K562 (cell line): Measurements from ENCODE around the gene TTC13. TPM values are rescaled to one million over a fixed set of nuclear protein-coding genes. Genes with fewer than 3 reads are reported as not detected.

Source experiments
- ARID2 ChIP-seq: fragments of 450-650 bp; IDR thresholded peaks from 2 replicates; pipeline ENCODE4 v1.6.1; 2017; ENCODE audit warnings: antibody characterized with exemption, mild to moderate bottlenecking
- BMI1 ChIP-seq: fragments of 150-350 bp; IDR thresholded peaks from 2 replicates; pipeline ENCODE4 v1.6.1; 2014; ENCODE audit warnings: low read length
- CREB3L1 ChIP-seq: fragments of 450-650 bp; IDR thresholded peaks from 2 replicates; pipeline ENCODE4 v1.6.1; 2014; ENCODE audit warnings: low read depth, mild to moderate bottlenecking, moderate library complexity, borderline replicate concordance
- FOXK2 ChIP-seq, 2 experiments: fragments of 450-650 bp; IDR thresholded peaks in 1 of 2; conservative IDR thresholded peaks in 1 of 2; 2 replicates each; pipeline ENCODE4 v1.6.1; 2016; ENCODE audit warnings: low read depth in 2 of 2, mild to moderate bottlenecking in 1 of 2
- GABPB2 ChIP-seq: fragments of 250-450 bp; sonication (Bioruptor Pico); conservative IDR thresholded peaks from 2 replicates; pipeline ENCODE4 v1.5.1; 2021; ENCODE audit warnings: mild to moderate bottlenecking
- KDM4B ChIP-seq, 2 experiments: fragments of 450-650 bp in 1 of 2; sonication (generic) in 1 of 2; IDR thresholded peaks; 2 replicates each; pipeline ENCODE4 v1.6.1; 2016 to 2017; ENCODE audit warnings: borderline replicate concordance in 2 of 2, antibody characterized with exemption in 1 of 2, low read depth in 1 of 2, mild to moderate bottlenecking in 1 of 2
- KHSRP ChIP-seq: fragments of 450-650 bp; IDR thresholded peaks from 2 replicates; pipeline ENCODE4 v1.6.1; 2017
- MECOM ChIP-seq: fragments of 250-450 bp; sonication (Bioruptor Pico); IDR thresholded peaks from 2 replicates; pipeline ENCODE4 v1.8.0; 2022; ENCODE audit warnings: inconsistent platforms
- NCOA1 ChIP-seq: fragments of 450-650 bp; IDR thresholded peaks from 2 replicates; pipeline ENCODE4 v1.6.1; 2016; ENCODE audit warnings: low read depth
- PCBP1 ChIP-seq: fragments of 200-400 bp; formaldehyde crosslinking; IDR thresholded peaks from 2 replicates; pipeline ENCODE4 v1.6.1; 2018; ENCODE audit warnings: mild to moderate bottlenecking, low read depth, low read length; ENCODE audit not compliant: poor library complexity, severe bottlenecking
- POLR2AphosphoS5 ChIP-seq: IDR thresholded peaks from 2 replicates; pipeline ENCODE4 v1.6.1; 2011; ENCODE audit warnings: mild to moderate bottlenecking, low read depth, low read length, moderate library complexity; ENCODE audit not compliant: control insufficient read depth, insufficient read depth
- PTTG1 ChIP-seq: fragments of 450-650 bp; IDR thresholded peaks from 2 replicates; pipeline ENCODE4 v1.6.1; 2016; ENCODE audit warnings: low read depth, mild to moderate bottlenecking, missing genetic modification characterization, missing compliant biosample characterization
- RERE ChIP-seq: sonication (generic); formaldehyde crosslinking; IDR thresholded peaks from 2 replicates; pipeline ENCODE4 v1.8.0; 2023; ENCODE audit warnings: missing genetic modification reagents, mild to moderate bottlenecking, borderline replicate concordance
- SAP30 ChIP-seq: fragments of 200-600 bp; sonication (generic); IDR thresholded peaks from 2 replicates; pipeline ENCODE4 v1.6.1; 2012; ENCODE audit warnings: borderline replicate concordance, low read depth, mild to moderate bottlenecking, moderate library complexity, low read length, control low read depth, inconsistent platforms; ENCODE audit not compliant: insufficient read depth, poor library complexity, severe bottlenecking
- SRSF7 ChIP-seq: fragments of 200-400 bp; formaldehyde crosslinking; optimal IDR thresholded peaks from 2 replicates; pipeline ENCODE3; 2017; ENCODE audit warnings: mild to moderate bottlenecking, low read depth, low read length
- TRIM28 ChIP-seq: fragments of 450-650 bp; IDR thresholded peaks from 2 replicates; pipeline ENCODE4 v1.6.1; 2017
- YBX1 ChIP-seq: fragments of 450-650 bp; IDR thresholded peaks from 2 replicates; pipeline ENCODE4 v1.7.1; 2016; ENCODE audit warnings: mild to moderate bottlenecking
- ZNF146 ChIP-seq: IDR thresholded peaks from one replicate; pipeline ENCODE4 v1.6.1; 2018; ENCODE audit warnings: missing compliant biosample characterization; ENCODE audit not compliant: unreplicated experiment
- ZNF232 ChIP-seq: sonication (generic); formaldehyde crosslinking; IDR thresholded peaks from 2 replicates; pipeline ENCODE4 v1.8.0; 2022; ENCODE audit warnings: mild to moderate bottlenecking, missing genetic modification reagents
- ZNF324 ChIP-seq: fragments of 250-450 bp; sonication (Bioruptor Pico); IDR thresholded peaks from 2 replicates; pipeline ENCODE4 v1.4.0; 2020; ENCODE audit warnings: mild to moderate bottlenecking
- ZNF445 ChIP-seq: fragments of 250-450 bp; sonication (Bioruptor Pico); IDR thresholded peaks from 2 replicates; pipeline ENCODE4 v1.4.0; 2020; ENCODE audit warnings: low read depth, mild to moderate bottlenecking, moderate library complexity
- ZNF644 ChIP-seq: fragments of 200-800 bp; sonication (Bioruptor generic); IDR thresholded peaks from 2 replicates; pipeline ENCODE4 v1.6.1; 2016; ENCODE audit warnings: low read depth, missing genetic modification characterization, missing compliant biosample characterization
- polyA plus RNA-seq, 8 experiments: library from polyadenylated mRNA; depleted of rRNA in 4 of 8; stranded (reverse) in 5 of 8; unstranded in 3 of 8; fragments of >200 nt; fragmentation: Nextera tagmentation in 2 of 8; fragmentation: Illumina TruSeq in 1 of 8; extraction: Ambion mirVana in 2 of 8; extraction: Trizol in 1 of 8; gene quantifications; 2 replicates each; pipeline versions ENCODE4 v1.2.1 to v1.2.3, GENCODE V29; 2011 to 2014; ENCODE audit warnings: inconsistent platforms in 1 of 8, missing spikeins in 1 of 8
- total RNA-seq, 7 experiments: library from RNA; depleted of rRNA in 6 of 7; stranded (reverse); fragments of >200 nt in 6 of 7; fragmentation: Illumina TruSeq in 2 of 7; extraction: Trizol in 2 of 7; gene quantifications; 2 replicates each; pipeline versions ENCODE4 v1.2.1 to v1.2.3, GENCODE V29; 2011 to 2021; ENCODE audit warnings: low replicate concordance in 1 of 7

TTC13 gene
- total and polyA plus RNA-seq, 9 of the 15 experiments (the other 6 are each of a cell fraction or from before 2014, with no cell fraction given) = 1.7 to 13.8 (median 9.6) TPM

GRCh38 chr1:230978491-230979388 is at the start of gene TTC13, which contains the start of gene ARV1 (continued):
- no peak for TF ChIP-seq TRIM28
- no peak for TF ChIP-seq ZNF445
- no peak for TF ChIP-seq ZNF146
- no peak for TF ChIP-seq YBX1
- TF ChIP-seq ZNF644 (tag) = peak; percentile 94
- TF ChIP-seq KDM4B (IDR thresholded peaks at IDR 0.05; ENCODE audit: borderline replicate concordance in 2 of 2, low read depth in 1 of 2) = peak in 1 of 2 experiments; percentile 93; a peak in 2 of 4 replicates
- peak; percentile 49 to 58; a peak in 2 of 4 replicates for TF ChIP-seq FOXK2 (conservative IDR thresholded peaks at IDR 0.05 in 1 of 2, IDR thresholded peaks at IDR 0.05 in 1 of 2; ENCODE audit: low read depth in 2 of 2)
- peak; percentile 98 for TF ChIP-seq CREB3L1
- TF ChIP-seq MECOM (CRISPR knock-in tag) = peak; percentile 75
- no peak for TF ChIP-seq ARID2
- TF ChIP-seq NCOA1 = peak; percentile 63; the same call in 1 of the 2 replicates
- no peak for TF ChIP-seq ZNF232
- TF ChIP-seq SRSF7 = no peak
- peak; percentile 44; the same call in 1 of the 2 replicates for TF ChIP-seq GABPB2 (CRISPR knock-in tag)
- no peak for TF ChIP-seq ZNF324
- TF ChIP-seq RERE (CRISPR knock-in tag) = no peak
- TF ChIP-seq POLR2AphosphoS5 = peak; percentile 85
- TF ChIP-seq BMI1 = no peak
- TF ChIP-seq KHSRP = no peak
- TF ChIP-seq SAP30 = peak; percentile 76
- peak; percentile 64 for TF ChIP-seq PCBP1
- no peak for TF ChIP-seq PTTG1
